Endometrial microvascular endothelial cells (primary cell): ENCODE measurements around the gene RNF217. TPM values are rescaled to one million over a fixed set of nuclear protein-coding genes. Genes with fewer than 3 reads are reported as not detected.
"Not testable (repeated sequence)": the region's sequence is repeated elsewhere in the genome, so short reads cannot be mapped to it uniquely, and the experiment has no call there.

Experiments used
- in situ Hi-C: cut with HindIII; loops from 2 replicates; pipeline ENCODE4 v1.10.0; 2017; ENCODE audit warnings: low sequenced_read_pairs, low pct_unique_long_range_greater_than_20kb; ENCODE audit errors: inconsistent ontology term
- total RNA-seq: library from RNA; depleted of rRNA; stranded (reverse); fragments of >200 nt; gene quantifications from one replicate; pipeline ENCODE4 v1.2.3, GENCODE V29; 2015; ENCODE audit errors: inconsistent ontology term

Gene RNF217
- total RNA-seq, 1 donor from 2014 or later = 7.2 TPM

- in situ Hi-C loops = not testable (repeated sequence)
Observed at GRCh38 chr6:125036486-125036885, 74.2 kb downstream of the RNF217 start.

GRCh38 chr6:125037827-125038226, 75.6 kb downstream of the RNF217 start:
- in situ Hi-C loops = no loop called here

GRCh38 chr6:125038925-125039324, 76.7 kb downstream of the RNF217 start:
- in situ Hi-C loops = no loop called here

- in situ Hi-C loops = no loop called here
Observed at GRCh38 chr6:125041740-125042459, 79.7 kb downstream of the RNF217 start.

- in situ Hi-C loops = no loop called here
Observed at GRCh38 chr6:125044066-125044465, 81.8 kb downstream of the RNF217 start.

GRCh38 chr6:125044667-125045066, 82.4 kb downstream of the RNF217 start:
- in situ Hi-C loops = no loop called here

- in situ Hi-C loops = no loop called here
Observed at GRCh38 chr6:125046107-125046925, 84.1 kb downstream of the RNF217 start.

GRCh38 chr6:125048274-125048673, 86.0 kb downstream of the RNF217 start:
- in situ Hi-C loops = no loop called here

- in situ Hi-C loops = no loop called here
Observed at GRCh38 chr6:125050663-125051318, 88.6 kb downstream of the RNF217 start.

GRCh38 chr6:125053809-125054208, 91.6 kb downstream of the RNF217 start:
- in situ Hi-C loops = no loop called here

- in situ Hi-C loops = no loop called here
Observed at GRCh38 chr6:125054331-125054730, 92.1 kb downstream of the RNF217 start.

- in situ Hi-C loops = no loop called here
Observed at GRCh38 chr6:125057392-125058246, 95.4 kb downstream of the RNF217 start.

GRCh38 chr6:125058546-125058945, 96.3 kb downstream of the RNF217 start:
- in situ Hi-C loops = no loop called here

GRCh38 chr6:125063307-125063706, 101.1 kb downstream of the RNF217 start:
- in situ Hi-C loops = no loop called here

GRCh38 chr6:125066140-125066539, 103.9 kb downstream of the RNF217 start:
- in situ Hi-C loops = no loop called here

- in situ Hi-C loops = no loop called here
Observed at GRCh38 chr6:125066964-125067363, 104.7 kb downstream of the RNF217 start.

GRCh38 chr6:125067552-125067951, 105.3 kb downstream of the RNF217 start:
- in situ Hi-C loops = no loop called here

- in situ Hi-C loops = no loop called here
Observed at GRCh38 chr6:125073071-125073470, 110.8 kb downstream of the RNF217 start.

GRCh38 chr6:125074120-125074519, 111.9 kb downstream of the RNF217 start:
- in situ Hi-C loops = no loop called here
